HG03103 (cell line): Measurements from ENCODE around the gene CRAT.

Experiments used
- ATAC-seq: cut with Tn5 transposase; IDR thresholded peaks from one replicate; pipeline ENCODE4 v1.9.1; 2021; ENCODE audit warnings: low read depth; ENCODE audit not compliant: unreplicated experiment

Gene CRAT

GRCh38 chr9:129095170-129095667 is 15.4 kb downstream of the CRAT start:
- no peak for ATAC-seq

GRCh38 chr9:129094387-129095169 is 16.0 kb downstream of the CRAT start:
- no peak for ATAC-seq

GRCh38 chr9:129093602-129094386 is 16.8 kb downstream of the CRAT start:
- no peak for ATAC-seq

GRCh38 chr9:129089246-129089645 is 21.3 kb downstream of the CRAT start:
- ATAC-seq: no peak

GRCh38 chr9:129084087-129084486 is 26.5 kb downstream of the CRAT start:
- no peak for ATAC-seq

GRCh38 chr9:129081388-129081904 is 29.1 kb downstream of the CRAT start:
- ATAC-seq: no peak

- peak; percentile 89 for ATAC-seq
These were observed 29.8 kb downstream of the CRAT start, which contains the start of gene DOLPP1 for GRCh38 chr9:129080601-129081387. Gene DOLPP1, plus strand, starts transcription at chr9:129081111. Its CDS starts 21 bp downstream, at chr9:129081132.

GRCh38 chr9:129080298-129080600 is 30.3 kb downstream of the CRAT start:
- no peak for ATAC-seq

- no peak for ATAC-seq
These were observed 30.8 kb downstream of the CRAT start for GRCh38 chr9:129079829-129080228.

- no peak for ATAC-seq
These were observed 31.7 kb downstream of the CRAT start for GRCh38 chr9:129078691-129079503.

GRCh38 chr9:129077236-129077635 is 33.4 kb downstream of the CRAT start:
- no peak for ATAC-seq

GRCh38 chr9:129076640-129077037 is 34.0 kb downstream of the CRAT start:
- ATAC-seq: no peak

- ATAC-seq: no peak
These were observed 34.5 kb downstream of the CRAT start for GRCh38 chr9:129075996-129076639.

- ATAC-seq: no peak
These were observed 36.5 kb downstream of the CRAT start for GRCh38 chr9:129074106-129074505.

GRCh38 chr9:129073404-129073803 is 37.2 kb downstream of the CRAT start:
- ATAC-seq: no peak

- ATAC-seq: no peak
These were observed 38.4 kb downstream of the CRAT start for GRCh38 chr9:129072171-129072570.

- no peak for ATAC-seq
These were observed 39.0 kb downstream of the CRAT start for GRCh38 chr9:129071526-129072126.

GRCh38 chr9:129070696-129071525 is 39.7 kb downstream of the CRAT start:
- ATAC-seq: no peak
